PC-9 (cell line): ENCODE results near the gene TBX18.

ENCODE experiments used
- CTCF ChIP-seq: fragments of 200-600 bp; sonication (generic); conservative IDR thresholded peaks from 2 replicates; pipeline ENCODE4 v1.6.1; 2017; ENCODE audit warnings: mixed run types, antibody characterized with exemption, mild to moderate bottlenecking, moderate library complexity
- EZH2 ChIP-seq: fragments of 200-600 bp; sonication (generic); IDR thresholded peaks from 2 replicates; pipeline ENCODE4 v1.8.0; 2017; ENCODE audit warnings: antibody characterized with exemption, low read depth

- no peak for TF ChIP-seq CTCF
- no peak for TF ChIP-seq EZH2
Observed at GRCh38 chr6:84653027-84653551, 111.3 kb downstream of the TBX18 start.
